ENCODE data around the gene BCAS3.
"Not testable (repeated sequence)": the region's sequence is repeated elsewhere in the genome, so short reads cannot be mapped to it uniquely, and the experiment has no call there.

Gene BCAS3

GRCh38 chr17:60743799-60744198, 66.1 kb downstream of the BCAS3 start:
- in situ Hi-C loops (cut with MboI; ENCODE audit: low sequenced_read_pairs), result no loop called here

- in situ Hi-C loops (cut with MboI; ENCODE audit: low sequenced_read_pairs), result no loop called here
These were observed 66.8 kb downstream of the BCAS3 start for GRCh38 chr17:60744355-60744966.

- in situ Hi-C loops (cut with MboI; ENCODE audit: low sequenced_read_pairs), result no loop called here
These were observed 67.9 kb downstream of the BCAS3 start for GRCh38 chr17:60745544-60745943.

- in situ Hi-C loops (cut with MboI; ENCODE audit: low sequenced_read_pairs), result no loop called here
These were observed 69.6 kb downstream of the BCAS3 start for GRCh38 chr17:60747069-60747808.

- in situ Hi-C loops (cut with MboI; ENCODE audit: low sequenced_read_pairs), result no loop called here
These were observed 70.6 kb downstream of the BCAS3 start for GRCh38 chr17:60748204-60748603.

GRCh38 chr17:60749050-60749449, 71.4 kb downstream of the BCAS3 start:
- in situ Hi-C loops (cut with MboI; ENCODE audit: low sequenced_read_pairs), result no loop called here

GRCh38 chr17:60749708-60750107, 72.1 kb downstream of the BCAS3 start:
- in situ Hi-C loops (cut with MboI; ENCODE audit: low sequenced_read_pairs), result no loop called here

- in situ Hi-C loops (cut with MboI; ENCODE audit: low sequenced_read_pairs), result no loop called here
These were observed 73.0 kb downstream of the BCAS3 start for GRCh38 chr17:60750640-60751039.

- in situ Hi-C loops (cut with MboI; ENCODE audit: low sequenced_read_pairs), result no loop called here
These were observed 74.2 kb downstream of the BCAS3 start for GRCh38 chr17:60751884-60752283.

- in situ Hi-C loops (cut with MboI; ENCODE audit: low sequenced_read_pairs), result no loop called here
These were observed 75.4 kb downstream of the BCAS3 start for GRCh38 chr17:60752873-60753577.

GRCh38 chr17:60754057-60754604, 76.5 kb downstream of the BCAS3 start:
- in situ Hi-C loops (cut with MboI; ENCODE audit: low sequenced_read_pairs), result no loop called here

- in situ Hi-C loops (cut with MboI; ENCODE audit: low sequenced_read_pairs), result not testable (repeated sequence)
These were observed 79.1 kb downstream of the BCAS3 start for GRCh38 chr17:60756798-60757197.

- in situ Hi-C loops (cut with MboI; ENCODE audit: low sequenced_read_pairs), result no loop called here
These were observed 79.8 kb downstream of the BCAS3 start for GRCh38 chr17:60757437-60757836.

- in situ Hi-C loops (cut with MboI; ENCODE audit: low sequenced_read_pairs), result no loop called here
These were observed 82.1 kb downstream of the BCAS3 start for GRCh38 chr17:60759756-60760155.

GRCh38 chr17:60761301-60761700, 83.7 kb downstream of the BCAS3 start:
- in situ Hi-C loops (cut with MboI; ENCODE audit: low sequenced_read_pairs), result not testable (repeated sequence)

- in situ Hi-C loops (cut with MboI; ENCODE audit: low sequenced_read_pairs), result no loop called here
These were observed 89.1 kb downstream of the BCAS3 start for GRCh38 chr17:60766778-60767190.

- in situ Hi-C loops (cut with MboI; ENCODE audit: low sequenced_read_pairs), result no loop called here
These were observed 90.2 kb downstream of the BCAS3 start for GRCh38 chr17:60767744-60768308.

GRCh38 chr17:60769327-60769726, 91.7 kb downstream of the BCAS3 start:
- in situ Hi-C loops (cut with MboI; ENCODE audit: low sequenced_read_pairs), result no loop called here

GRCh38 chr17:60770946-60771422, 93.3 kb downstream of the BCAS3 start:
- in situ Hi-C loops (cut with MboI; ENCODE audit: low sequenced_read_pairs), result no loop called here

GRCh38 chr17:60771621-60772020, 94.0 kb downstream of the BCAS3 start:
- in situ Hi-C loops (cut with MboI; ENCODE audit: low sequenced_read_pairs), result not testable (repeated sequence)

- in situ Hi-C loops (cut with MboI; ENCODE audit: low sequenced_read_pairs), result no loop called here
These were observed 95.9 kb downstream of the BCAS3 start for GRCh38 chr17:60773552-60773951.

Measured in HL-60/S4 treated with phorbol 12-myristate 13-acetate at 8.2 ng/mL for 4 days and 3 days (cell line).